HCT116 (cell line): ENCODE results near the gene TBXAS1. TPM values are rescaled to one million over a fixed set of nuclear protein-coding genes. Genes with fewer than 3 reads are reported as not detected.

Experiments used
- ATAC-seq: fragments of 200-7000 bp; cut with Tn5 transposase; 2 replicates; pipeline ENCODE4 v1.9.1; 2020; ENCODE audit warnings: mild to moderate bottlenecking, moderate library complexity
- BruUV-seq: library from RNA; stranded (reverse); fragments of 400-500 nt; replicated peaks from 2 replicates; lab custom pipeline; 2021; lab: Mats Ljungman, UMichigan
- CTCF ChIA-PET: fragments of 300-600 bp; sonication (Branson Sonifier 250); formaldehyde crosslinking; loops from one replicate; lab custom pipeline; 2021; ENCODE audit warnings: antibody characterized with exemption; lab: Charles Lee
- POLR2A ChIA-PET: fragments of 300-600, 350-600 bp; sonication (Branson Sonifier 250); formaldehyde crosslinking; loops from one replicate; lab custom pipeline; 2021; ENCODE audit warnings: antibody characterized with exemption; lab: Charles Lee
- RAD21 ChIA-PET, 2 experiments: fragments of 300-600 bp; sonication (Branson Sonifier 250); formaldehyde crosslinking; loops; one replicate each; lab custom pipeline; 2023; ENCODE audit warnings: low total read pairs in 2 of 2; ENCODE audit not compliant: uncharacterized antibody in 2 of 2, unreplicated experiment in 2 of 2, low non-redundant PET in 1 of 2; lab: Charles Lee
- DNase-seq: peaks from one replicate; pipeline ENCODE4 v3.0.0-alpha.2; 2010; ENCODE audit warnings: low read depth, low spot score
- H2AFZ ChIP-seq: fragments of 200-600 bp; shearing (Covaris generic), sonication (generic); 2 replicates; pipeline ENCODE4 v1.6.1; 2017; ENCODE audit warnings: low read depth, mixed run types, mixed read lengths, antibody characterized with exemption, low read length; ENCODE audit not compliant: poor library complexity, severe bottlenecking
- H3K27ac ChIP-seq: 2 replicates; pipeline ENCODE4 v1.5.1; 2012; ENCODE audit warnings: low read depth, low read length
- H3K27me3 ChIP-seq: fragments of 200-600 bp; sonication (generic); 2 replicates; pipeline ENCODE4 v1.6.1; 2016; ENCODE audit warnings: mixed run types, low read length, mixed read lengths; ENCODE audit not compliant: insufficient read depth
- H3K36me3 ChIP-seq, 2 experiments: fragments of 200-500 bp in 1 of 2; fragments of 200-600 bp in 1 of 2; sonication (Bioruptor generic) in 1 of 2; sonication (generic) in 1 of 2; 2 replicates each; pipeline versions ENCODE4 v1.5.1 to v1.6.1; 2014 to 2016; ENCODE audit warnings: low read length in 2 of 2, inconsistent platforms in 1 of 2, mixed read lengths in 1 of 2, mixed run types in 1 of 2; ENCODE audit not compliant: insufficient read depth in 2 of 2, control insufficient read depth in 1 of 2
- H3K4me1 ChIP-seq, 2 experiments: fragments of 200-600 bp in 1 of 2; sonication (generic) in 1 of 2; 2 replicates each; pipeline versions ENCODE4 v1.5.1 to v1.6.1; 2012 to 2017; ENCODE audit warnings: low read length in 2 of 2, inconsistent platforms in 1 of 2, mild to moderate bottlenecking in 1 of 2, mixed read lengths in 1 of 2, mixed run types in 1 of 2, moderate library complexity in 1 of 2; ENCODE audit not compliant: insufficient read depth in 2 of 2, control insufficient read depth in 1 of 2
- H3K4me2 ChIP-seq: fragments of 200-600 bp; sonication (generic); 2 replicates; pipeline ENCODE4 v1.6.1; 2017; ENCODE audit warnings: mixed run types, low read length, mixed read lengths
- H3K4me3 ChIP-seq, 2 experiments: fragments of 200-600 bp in 1 of 2; sonication (generic) in 1 of 2; replicated peaks in 1 of 2; 2 replicates each; pipeline ENCODE4 v1.5.1; 2011 to 2016; ENCODE audit warnings: low read length in 2 of 2, control low read depth in 1 of 2, low read depth in 1 of 2, mild to moderate bottlenecking in 1 of 2, mixed read lengths in 1 of 2, mixed run types in 1 of 2
- H3K79me2 ChIP-seq: fragments of 200-600 bp; sonication (generic); 2 replicates; pipeline ENCODE4 v1.6.1; 2017; ENCODE audit warnings: mild to moderate bottlenecking, mixed run types, low read length, moderate library complexity, mixed read lengths; ENCODE audit not compliant: insufficient read depth
- H3K9ac ChIP-seq: fragments of 200-600 bp; sonication (generic); 2 replicates; pipeline ENCODE4 v1.6.1; 2016; ENCODE audit warnings: low read length, mixed read lengths
- H3K9me2 ChIP-seq: fragments of 200-600 bp; sonication (generic), shearing (Covaris generic); 2 replicates; pipeline ENCODE4 v1.6.1; 2017; ENCODE audit warnings: mixed run types, mild to moderate bottlenecking, moderate library complexity; ENCODE audit not compliant: insufficient read depth
- H3K9me3 ChIP-seq, 2 experiments: fragments of 200-500 bp in 1 of 2; fragments of 200-600 bp in 1 of 2; sonication (Bioruptor generic) in 1 of 2; sonication (generic) in 1 of 2; 2 replicates each; pipeline ENCODE4 v1.6.1; 2014 to 2017; ENCODE audit warnings: low read length in 2 of 2, mixed read lengths in 2 of 2, inconsistent platforms in 1 of 2, low read depth in 1 of 2, mild to moderate bottlenecking in 1 of 2, mixed run types in 1 of 2, moderate library complexity in 1 of 2; ENCODE audit not compliant: control insufficient read depth in 1 of 2, insufficient read depth in 1 of 2
- H4K20me1 ChIP-seq: fragments of 200-600 bp; sonication (generic), shearing (Covaris generic); 2 replicates; pipeline ENCODE4 v1.6.1; 2017; ENCODE audit warnings: mixed run types, mild to moderate bottlenecking, moderate library complexity; ENCODE audit not compliant: insufficient read depth
- CBX3 ChIP-seq: IDR thresholded peaks from 2 replicates; pipeline ENCODE4 v1.6.1; 2012; ENCODE audit warnings: low read depth
- CEBPB ChIP-seq: IDR thresholded peaks from 2 replicates; pipeline ENCODE4 v1.6.1; 2012; ENCODE audit warnings: low read depth
- EZH2 ChIP-seq: fragments of 200-600 bp; sonication (generic); IDR thresholded peaks from 2 replicates; pipeline ENCODE4 v1.6.1; 2017; ENCODE audit warnings: antibody characterized with exemption, mixed run types
- EZH2phosphoT487 ChIP-seq: fragments of 200-600 bp; IDR thresholded peaks from 2 replicates; pipeline ENCODE4 v1.6.1; 2018; ENCODE audit warnings: antibody characterized with exemption, borderline replicate concordance
- FOSL1 ChIP-seq: IDR thresholded peaks from 2 replicates; pipeline ENCODE4 v1.6.1; 2012; ENCODE audit warnings: low read depth
- POLR2A ChIP-seq: IDR thresholded peaks from 2 replicates; pipeline ENCODE4 v1.7.0; 2011; ENCODE audit warnings: borderline replicate concordance; ENCODE audit not compliant: insufficient read depth, insufficient read length; ENCODE audit errors: extremely low read depth
- RAD21 ChIP-seq: IDR thresholded peaks from 2 replicates; pipeline ENCODE4 v1.6.1; 2012; ENCODE audit warnings: low read depth, mild to moderate bottlenecking
- SRF ChIP-seq: IDR thresholded peaks from 2 replicates; pipeline ENCODE4 v1.6.1; 2012; ENCODE audit warnings: low read depth
- YY1 ChIP-seq: IDR thresholded peaks from 2 replicates; pipeline ENCODE4 v1.6.1; 2011; ENCODE audit warnings: low read length, low read depth, moderate library complexity, mild to moderate bottlenecking; ENCODE audit not compliant: insufficient replicate concordance; ENCODE audit errors: extremely low read depth
- ZFX ChIP-seq: fragments of 450-650 bp; IDR thresholded peaks from 2 replicates; pipeline ENCODE4 v1.6.1; 2017
- intact Hi-C: fragments of 100-400 bp; cut with micrococcal nuclease; formaldehyde crosslinking; loops from 2 replicates; pipeline ENCODE4 v1.10.0; 2022
- total RNA-seq: library from RNA; stranded (reverse); gene quantifications from one replicate; pipeline ENCODE4 v1.2.1, GENCODE V29; 2021; ENCODE audit not compliant: unreplicated experiment
- TF ChIP-seq, protein P1 (sequence below): IDR thresholded peaks from 2 replicates; pipeline ENCODE4 v1.6.1; 2012
- TF ChIP-seq, protein P2 (sequence below): IDR thresholded peaks from 2 replicates; pipeline ENCODE4 v1.6.1; 2011; ENCODE audit warnings: mild to moderate bottlenecking, low read length, moderate library complexity; ENCODE audit not compliant: insufficient replicate concordance; ENCODE audit errors: extremely low read depth
- TF ChIP-seq, protein P3 (sequence below): IDR thresholded peaks from 2 replicates; pipeline ENCODE4 v1.6.1; 2012; ENCODE audit warnings: low read depth

TBXAS1 gene
- total RNA-seq, 1 experiment from 2014 or later, result 1.4 TPM

DNA sequence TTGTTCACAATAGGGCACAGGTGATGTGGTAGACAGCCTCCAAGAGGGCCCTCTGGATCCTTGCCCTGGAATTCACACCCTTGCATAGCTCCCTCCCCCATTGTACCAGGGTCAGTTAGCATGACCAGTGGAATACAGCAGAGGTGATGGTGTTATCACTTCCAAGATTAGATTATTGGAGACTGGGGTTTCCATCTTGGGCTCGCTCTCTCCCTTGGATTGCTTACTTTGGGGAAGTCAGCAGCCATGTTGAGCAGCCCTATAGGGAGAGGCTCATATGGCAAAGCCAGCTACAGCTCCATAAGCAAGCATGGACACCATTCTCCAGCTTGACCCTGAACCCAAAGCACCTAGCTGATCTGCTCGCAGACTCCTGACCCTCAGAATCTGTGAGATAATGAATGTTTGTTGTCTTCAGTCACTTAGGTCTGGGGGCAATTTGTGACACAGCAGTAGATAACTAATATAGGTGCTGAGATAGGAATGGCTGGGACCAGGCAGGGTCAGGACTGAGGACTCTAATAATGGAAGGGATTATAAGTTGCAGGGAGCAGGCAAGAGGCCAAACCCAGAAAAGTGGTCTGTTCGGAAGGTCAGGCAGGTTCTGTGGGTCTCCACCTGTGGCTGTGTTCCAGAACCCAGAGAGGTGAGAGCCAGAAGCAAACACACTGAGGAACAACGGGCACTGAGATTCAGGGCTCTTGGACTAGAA is 22.9 kb downstream of the TBXAS1 start:
- no peak for DNase-seq
- H3K4me3 ChIP-seq, result no peak overlapping the region
- no peaks in the 10 kb centered on the region for H3K4me1 ChIP-seq
- no peaks in the 10 kb centered on the region for H3K27me3 ChIP-seq
- intact Hi-C loops, result no loop called here
- ChIA-PET CTCF (no interaction called here), RAD21 (no interaction called here), POLR2A (no interaction called here)
- no peak overlapping the region for H2AFZ ChIP-seq
- no peaks in the 10 kb centered on the region for H4K20me1 ChIP-seq
- H3K9me3 ChIP-seq, result peaks cover 0 to 7% of the 10 kb centered on the region in 2 experiments; a peak in 1 of 4 replicates
- H3K36me3 ChIP-seq, result no peaks in the 10 kb centered on the region
- BruUV-seq, result no TSS peak
- no peak overlapping the region for H3K4me2 ChIP-seq
- H3K27ac ChIP-seq, result no peak overlapping the region
- no peaks in the 10 kb centered on the region for H3K79me2 ChIP-seq
- 0 out of 2 replicates have a peak, but pooled peaks cover 3% of the 10 kb centered on the region for H3K9me2 ChIP-seq
- TF ChIP-seq ZFX (no peak), EZH2phosphoT487 (no peak), RAD21 (no peak), CBX3 (no peak)
- TF ChIP-seq, protein P1, sequence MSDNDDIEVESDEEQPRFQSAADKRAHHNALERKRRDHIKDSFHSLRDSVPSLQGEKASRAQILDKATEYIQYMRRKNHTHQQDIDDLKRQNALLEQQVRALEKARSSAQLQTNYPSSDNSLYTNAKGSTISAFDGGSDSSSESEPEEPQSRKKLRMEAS, result no peak
- no peak for ATAC-seq
- H3K9ac ChIP-seq, result no peak overlapping the region

DNA sequence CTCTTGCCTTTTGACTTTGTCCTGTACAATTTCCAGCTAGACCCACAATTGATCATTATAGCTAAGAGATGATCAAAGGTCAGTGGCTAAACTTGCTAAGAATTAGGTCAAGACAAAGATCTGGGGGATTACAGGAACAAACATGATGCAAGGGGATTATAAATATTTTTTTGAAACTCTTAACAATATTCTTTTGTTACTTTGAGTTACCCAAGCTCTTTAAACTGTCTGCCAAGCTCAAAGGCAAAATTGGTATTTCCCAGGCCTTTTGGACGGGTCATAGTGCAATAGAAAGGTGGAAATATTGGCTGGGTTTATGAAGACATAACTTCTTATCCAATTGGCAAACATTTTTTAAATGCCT is 23.4 kb downstream of the TBXAS1 start:
- Histone ChIP-seq H3K4me3 (no peak overlapping the region), H3K27ac (no peak overlapping the region), H2AFZ (no peak overlapping the region), H3K9me2 (0 out of 2 replicates have a peak, but pooled peaks cover 2% of the 10 kb centered on the region), H3K36me3 (no peaks in the 10 kb centered on the region), H3K9ac (no peak overlapping the region), H3K9me3 (peaks cover 0 to 7% of the 10 kb centered on the region in 2 experiments; a peak in 1 of 4 replicates), H3K4me1 (no peaks in the 10 kb centered on the region), H3K27me3 (no peaks in the 10 kb centered on the region), H3K4me2 (no peak overlapping the region), H3K79me2 (no peaks in the 10 kb centered on the region), H4K20me1 (no peaks in the 10 kb centered on the region)
- no TSS peak for BruUV-seq
- ChIA-PET CTCF (no interaction called here), RAD21 (no interaction called here), POLR2A (no interaction called here)
- no peak for ATAC-seq
- no peak for DNase-seq
- intact Hi-C loops, result no loop called here
- TF ChIP-seq CEBPB (no peak), EZH2 (no peak), YY1 (no peak), FOSL1 (no peak), RAD21 (no peak), CBX3 (no peak), SRF (no peak), POLR2A (no peak)
- TF ChIP-seq, protein P2, sequence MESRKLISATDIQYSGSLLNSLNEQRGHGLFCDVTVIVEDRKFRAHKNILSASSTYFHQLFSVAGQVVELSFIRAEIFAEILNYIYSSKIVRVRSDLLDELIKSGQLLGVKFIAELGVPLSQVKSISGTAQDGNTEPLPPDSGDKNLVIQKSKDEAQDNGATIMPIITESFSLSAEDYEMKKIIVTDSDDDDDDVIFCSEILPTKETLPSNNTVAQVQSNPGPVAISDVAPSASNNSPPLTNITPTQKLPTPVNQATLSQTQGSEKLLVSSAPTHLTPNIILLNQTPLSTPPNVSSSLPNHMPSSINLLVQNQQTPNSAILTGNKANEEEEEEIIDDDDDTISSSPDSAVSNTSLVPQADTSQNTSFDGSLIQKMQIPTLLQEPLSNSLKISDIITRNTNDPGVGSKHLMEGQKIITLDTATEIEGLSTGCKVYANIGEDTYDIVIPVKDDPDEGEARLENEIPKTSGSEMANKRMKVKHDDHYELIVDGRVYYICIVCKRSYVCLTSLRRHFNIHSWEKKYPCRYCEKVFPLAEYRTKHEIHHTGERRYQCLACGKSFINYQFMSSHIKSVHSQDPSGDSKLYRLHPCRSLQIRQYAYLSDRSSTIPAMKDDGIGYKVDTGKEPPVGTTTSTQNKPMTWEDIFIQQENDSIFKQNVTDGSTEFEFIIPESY, result no peak
- TF ChIP-seq, protein P3, sequence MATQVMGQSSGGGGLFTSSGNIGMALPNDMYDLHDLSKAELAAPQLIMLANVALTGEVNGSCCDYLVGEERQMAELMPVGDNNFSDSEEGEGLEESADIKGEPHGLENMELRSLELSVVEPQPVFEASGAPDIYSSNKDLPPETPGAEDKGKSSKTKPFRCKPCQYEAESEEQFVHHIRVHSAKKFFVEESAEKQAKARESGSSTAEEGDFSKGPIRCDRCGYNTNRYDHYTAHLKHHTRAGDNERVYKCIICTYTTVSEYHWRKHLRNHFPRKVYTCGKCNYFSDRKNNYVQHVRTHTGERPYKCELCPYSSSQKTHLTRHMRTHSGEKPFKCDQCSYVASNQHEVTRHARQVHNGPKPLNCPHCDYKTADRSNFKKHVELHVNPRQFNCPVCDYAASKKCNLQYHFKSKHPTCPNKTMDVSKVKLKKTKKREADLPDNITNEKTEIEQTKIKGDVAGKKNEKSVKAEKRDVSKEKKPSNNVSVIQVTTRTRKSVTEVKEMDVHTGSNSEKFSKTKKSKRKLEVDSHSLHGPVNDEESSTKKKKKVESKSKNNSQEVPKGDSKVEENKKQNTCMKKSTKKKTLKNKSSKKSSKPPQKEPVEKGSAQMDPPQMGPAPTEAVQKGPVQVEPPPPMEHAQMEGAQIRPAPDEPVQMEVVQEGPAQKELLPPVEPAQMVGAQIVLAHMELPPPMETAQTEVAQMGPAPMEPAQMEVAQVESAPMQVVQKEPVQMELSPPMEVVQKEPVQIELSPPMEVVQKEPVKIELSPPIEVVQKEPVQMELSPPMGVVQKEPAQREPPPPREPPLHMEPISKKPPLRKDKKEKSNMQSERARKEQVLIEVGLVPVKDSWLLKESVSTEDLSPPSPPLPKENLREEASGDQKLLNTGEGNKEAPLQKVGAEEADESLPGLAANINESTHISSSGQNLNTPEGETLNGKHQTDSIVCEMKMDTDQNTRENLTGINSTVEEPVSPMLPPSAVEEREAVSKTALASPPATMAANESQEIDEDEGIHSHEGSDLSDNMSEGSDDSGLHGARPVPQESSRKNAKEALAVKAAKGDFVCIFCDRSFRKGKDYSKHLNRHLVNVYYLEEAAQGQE, result no peak
